Left ventricle myocardium superior (tissue), 1 donor: ENCODE data around the gene NODAL. TPM values are rescaled to one million over a fixed set of nuclear protein-coding genes. Genes with fewer than 3 reads are reported as not detected.
A peak's percentile ranks its signal among the peaks of the same experiment; 100 is the strongest.

Experiments
- ATAC-seq: fragments of 200-7000 bp; cut with Tn5 transposase; one replicate; pipeline ENCODE4 v1.9.1; 2020; ENCODE audit warnings: mild to moderate bottlenecking, moderate library complexity
- DNase-seq: peaks from one replicate; pipeline ENCODE4 v3.0.0-alpha.2; 2020
- intact Hi-C: fragments of 100-400 bp; cut with micrococcal nuclease; formaldehyde crosslinking; loops from one replicate; pipeline ENCODE4 v1.11.0; 2022
- total RNA-seq: library from RNA; stranded (reverse); fragmentation: NEBNext Ultra II Directional; extraction: Animal tissue kit (Norgen Biotek cat#: 25700); gene quantifications from one replicate; pipeline ENCODE4 v1.2.1, GENCODE V29; 2021
- donor health status: DM: no; HTN: yes; CAD: no; lungs with severe emphysema.

NODAL gene
- total RNA-seq, 1 donor from 2014 or later: not detected

- ATAC-seq (no peak), DNase-seq (no peak)
- intact Hi-C loops: no loop called here
Measured at GRCh38 chr10:70404787-70405036, 36.8 kb downstream of the NODAL start.

GRCh38 chr10:70404036-70404786, 37.3 kb downstream of the NODAL start, which contains the start of gene EIF4EBP2:
EIF4EBP2 (plus strand) TSS chr10:70404145; CDS start chr10:70404402, 257 bp downstream.
- intact Hi-C loops: no loop called here
- ATAC-seq (peak; percentile 93), DNase-seq (peak; percentile 99)

GRCh38 chr10:70403483-70404035, 37.9 kb downstream of the NODAL start:
- no peak for DNase-seq
- no peak for ATAC-seq
- intact Hi-C loops: no loop called here

- ATAC-seq: no peak
- no peak for DNase-seq
- intact Hi-C loops: no loop called here
Measured at GRCh38 chr10:70399177-70399576, 42.3 kb downstream of the NODAL start.

GRCh38 chr10:70396140-70396539, 45.3 kb downstream of the NODAL start:
- DNase-seq: no peak
- no peak for ATAC-seq
- intact Hi-C loops: no loop called here

- ATAC-seq: peak; percentile 65
- no peak for DNase-seq
- intact Hi-C loops: no loop called here
Measured at GRCh38 chr10:70391654-70392053, 49.8 kb downstream of the NODAL start.

Other genes starting within 250 kb of the NODAL start
- 106 TPM for gene PPA1, start 208.3 kb downstream of the NODAL start, total RNA-seq
- 0.02 TPM for gene NPFFR1, start 157.7 kb downstream of the NODAL start, total RNA-seq
- gene LRRC20, start 59.1 kb downstream of the NODAL start, total RNA-seq: 60.9 TPM
- 88.4 TPM for gene EIF4EBP2, start 37.5 kb downstream of the NODAL start, total RNA-seq
- 5.2 TPM for gene PALD1, start 37.1 kb upstream of the NODAL start, total RNA-seq
- gene PRF1, start 161.1 kb upstream of the NODAL start, total RNA-seq: 3.2 TPM
- gene ADAMTS14, start 230.8 kb upstream of the NODAL start, total RNA-seq: 0.10 TPM